IMR-90 (cell line): ENCODE data around the gene PTPRK.

Source experiments
- MAFK ChIP-seq: IDR thresholded peaks from 2 replicates; pipeline ENCODE4 v1.6.1; 2012; ENCODE audit warnings: low read depth, low read length, improper control_type of control experiment
- SMC3 ChIP-seq: fragments of 150-350 bp; IDR thresholded peaks from 2 replicates; pipeline ENCODE4 v1.6.1; 2016; ENCODE audit warnings: low read depth, mild to moderate bottlenecking, antibody characterized with exemption, low read length, moderate library complexity
- USF2 ChIP-seq: fragments of 150-350 bp; IDR thresholded peaks from 2 replicates; pipeline ENCODE4 v1.6.1; 2017; ENCODE audit warnings: mild to moderate bottlenecking, antibody characterized with exemption, low read length, low read depth
- TF ChIP-seq, protein P1 (sequence below): conservative IDR thresholded peaks from 2 replicates; pipeline ENCODE4 v1.5.1; 2012; ENCODE audit warnings: mild to moderate bottlenecking, low read depth, low read length, improper control_type of control experiment

GRCh38 chr6:128138694-128139093 is 381.7 kb downstream of the PTPRK start:
- TF ChIP-seq, protein P1, sequence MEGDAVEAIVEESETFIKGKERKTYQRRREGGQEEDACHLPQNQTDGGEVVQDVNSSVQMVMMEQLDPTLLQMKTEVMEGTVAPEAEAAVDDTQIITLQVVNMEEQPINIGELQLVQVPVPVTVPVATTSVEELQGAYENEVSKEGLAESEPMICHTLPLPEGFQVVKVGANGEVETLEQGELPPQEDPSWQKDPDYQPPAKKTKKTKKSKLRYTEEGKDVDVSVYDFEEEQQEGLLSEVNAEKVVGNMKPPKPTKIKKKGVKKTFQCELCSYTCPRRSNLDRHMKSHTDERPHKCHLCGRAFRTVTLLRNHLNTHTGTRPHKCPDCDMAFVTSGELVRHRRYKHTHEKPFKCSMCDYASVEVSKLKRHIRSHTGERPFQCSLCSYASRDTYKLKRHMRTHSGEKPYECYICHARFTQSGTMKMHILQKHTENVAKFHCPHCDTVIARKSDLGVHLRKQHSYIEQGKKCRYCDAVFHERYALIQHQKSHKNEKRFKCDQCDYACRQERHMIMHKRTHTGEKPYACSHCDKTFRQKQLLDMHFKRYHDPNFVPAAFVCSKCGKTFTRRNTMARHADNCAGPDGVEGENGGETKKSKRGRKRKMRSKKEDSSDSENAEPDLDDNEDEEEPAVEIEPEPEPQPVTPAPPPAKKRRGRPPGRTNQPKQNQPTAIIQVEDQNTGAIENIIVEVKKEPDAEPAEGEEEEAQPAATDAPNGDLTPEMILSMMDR = no peak
- TF ChIP-seq SMC3 = no peak
- no peak for TF ChIP-seq USF2
- TF ChIP-seq MAFK = no peak
